GM18907 (cell line): ENCODE data around the gene GAS2.

Source experiments
- ATAC-seq: cut with Tn5 transposase; IDR thresholded peaks from one replicate; pipeline ENCODE4 v1.9.1; 2021; ENCODE audit warnings: mild to moderate bottlenecking, moderate library complexity; ENCODE audit not compliant: unreplicated experiment

The GAS2 gene

DNA sequence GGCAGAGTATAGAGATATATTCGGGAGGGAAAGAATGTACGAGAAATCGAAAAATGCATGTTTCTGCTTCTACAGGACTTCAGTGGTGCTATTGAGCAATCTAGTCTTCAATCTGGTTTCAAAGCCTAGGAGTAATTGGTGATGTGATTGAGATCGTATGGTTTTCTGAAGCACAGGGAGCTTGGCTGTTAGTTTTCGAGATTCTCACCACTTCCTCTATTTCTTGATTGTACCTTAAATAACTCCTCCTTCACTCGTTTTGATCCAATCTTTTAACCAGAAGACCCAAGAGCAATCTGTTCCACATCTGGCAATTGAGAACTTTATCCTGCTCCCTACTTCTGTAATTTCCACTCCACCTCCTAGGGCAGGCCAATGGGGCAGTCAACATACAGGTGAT is 193.3 kb downstream of the GAS2 start:
- no peak for ATAC-seq

DNA sequence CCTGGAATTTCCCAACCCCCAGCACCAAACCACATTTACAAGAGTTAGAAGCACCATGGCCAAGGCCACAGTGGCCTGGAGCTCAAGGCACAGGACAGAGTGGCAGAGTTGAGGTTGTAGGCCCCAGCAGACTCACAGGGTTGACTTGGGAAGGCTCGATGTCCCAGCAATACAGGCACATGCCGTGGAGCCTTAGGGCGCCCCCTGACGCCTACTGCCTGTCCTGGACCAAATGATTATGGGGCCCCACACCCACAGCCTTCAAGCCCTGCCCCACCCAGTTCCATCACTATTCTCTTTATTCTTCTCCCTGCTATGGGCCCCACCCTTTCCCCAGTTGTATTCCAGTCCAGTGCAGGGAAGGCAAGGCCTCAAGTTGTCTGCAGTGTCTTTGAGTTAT is 193.8 kb downstream of the GAS2 start, which contains the start of gene CCDC179:
Gene CCDC179 (minus strand): TSS at position 234 of the 400 bp plus-strand sequence. CDS start 53 bp downstream, at position 181.
- no peak for ATAC-seq
